Uterus (tissue), 4 donors: ENCODE data around the gene PLP2. TPM values are rescaled to one million over a fixed set of nuclear protein-coding genes. Genes with fewer than 3 reads are reported as not detected.
A peak's percentile ranks its signal among the peaks of the same experiment; 100 is the strongest.

ENCODE experiments used
- DNase-seq, 2 donors: peaks; one replicate each; pipeline ENCODE4 v3.0.0-alpha.2; 2019 to 2020
- H3K27ac ChIP-seq, 2 donors: fragments of 200-600 bp; sonication (generic); 1 replicate in 1 of 2; 2 replicates in 1 of 2; pipeline ENCODE4 v1.5.1; 2016 to 2018
- H3K27me3 ChIP-seq, 2 donors: fragments of 200-600 bp; sonication (generic); one replicate each; pipeline ENCODE4 v1.5.1; 2018 to 2019; ENCODE audit warnings: control low read depth in 1 of 2
- H3K36me3 ChIP-seq, 2 donors: fragments of 200-600 bp; sonication (generic); one replicate each; pipeline ENCODE4 v1.5.1; 2019; ENCODE audit warnings: control low read depth in 1 of 2
- H3K4me1 ChIP-seq, 2 donors: fragments of 200-600 bp; sonication (generic); one replicate each; pipeline ENCODE4 v1.5.1; 2018 to 2019; ENCODE audit warnings: control low read depth in 1 of 2
- H3K4me3 ChIP-seq, 2 donors: fragments of 200-600 bp; sonication (generic); 1 replicate in 1 of 2; 2 replicates in 1 of 2; pipeline ENCODE4 v1.5.1; 2018 to 2019; ENCODE audit warnings: mild to moderate bottlenecking in 1 of 2
- H3K9me3 ChIP-seq, 2 donors: fragments of 200-600 bp; sonication (generic); one replicate each; pipeline ENCODE4 v1.5.1; 2019; ENCODE audit warnings: control low read depth in 1 of 2
- CTCF ChIP-seq, 4 experiments: fragments of 200-600 bp in 2 of 4; fragments of 450-650 bp in 2 of 4; sonication (generic) in 2 of 4; IDR thresholded peaks; one replicate each; pipeline ENCODE4 v1.5.1; 2016 to 2019; ENCODE audit warnings: antibody characterized with exemption in 4 of 4, mild to moderate bottlenecking in 2 of 4, moderate library complexity in 1 of 4
- POLR2A ChIP-seq, 2 donors: fragments of 450-650 bp; IDR thresholded peaks; one replicate each; pipeline ENCODE4 v1.6.1; 2016; ENCODE audit warnings: antibody characterized with exemption in 2 of 2, mild to moderate bottlenecking in 1 of 2, moderate library complexity in 1 of 2
- intact Hi-C: fragments of 100-400 bp; cut with DNase I; formaldehyde crosslinking; loops from one replicate; pipeline ENCODE4 v1.15.1; 2023; ENCODE audit warnings: low total_unique reads
- total RNA-seq, 4 donors: library from RNA; depleted of rRNA in 3 of 4; stranded (reverse); fragments of >200 nt in 3 of 4; gene quantifications; one replicate each; pipeline versions ENCODE4 v1.1.0 to v1.2.4, GENCODE V29; 2014 to 2023
- donor health status: DM: yes; HTN: yes; CAD: no.

The PLP2 gene
- total RNA-seq, 4 donors from 2014 or later, result 2.6 to 171 (median 23.3) TPM

GRCh38 chrX:49177873-49178480 is 6.3 kb downstream of the PLP2 start:
- DNase-seq, result no peak
- Histone ChIP-seq H3K36me3 (no peaks in the 10 kb centered on the region), H3K27ac (no peak overlapping the region), H3K9me3 (no peaks in the 10 kb centered on the region), H3K27me3 (no peaks in the 10 kb centered on the region), H3K4me1 (no peaks in the 10 kb centered on the region), H3K4me3 (no peak overlapping the region)
- intact Hi-C loops, result no loop called here
- TF ChIP-seq POLR2A (IDR thresholded peaks at IDR 0.05) (no peak), CTCF (IDR thresholded peaks at IDR 0.05) (no peak)

DNA sequence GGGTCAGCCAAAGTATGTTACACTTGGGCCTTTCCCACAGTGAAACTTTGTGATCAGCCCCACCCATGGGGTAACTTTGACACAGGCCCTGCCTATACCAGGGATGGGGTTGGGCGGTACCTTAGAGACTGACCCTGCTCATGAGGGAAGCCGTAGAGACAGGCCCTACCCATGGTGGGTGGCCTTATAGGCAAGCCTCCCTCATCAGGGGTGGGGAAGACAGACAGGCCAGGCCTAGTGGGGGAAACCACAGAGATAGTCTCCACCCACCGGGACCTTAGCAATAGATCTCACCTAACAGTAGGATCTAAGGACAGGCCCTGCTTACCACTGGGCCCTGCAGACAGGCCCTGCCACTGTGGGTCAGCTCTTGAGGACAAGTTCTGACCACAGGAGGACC is 6.8 kb downstream of the PLP2 start:
- no peak for TF ChIP-seq POLR2A (IDR thresholded peaks at IDR 0.05)
- no peak for TF ChIP-seq CTCF (IDR thresholded peaks at IDR 0.05)
- Histone ChIP-seq H3K27ac (no peak overlapping the region), H3K4me3 (no peak overlapping the region), H3K36me3 (no peaks in the 10 kb centered on the region), H3K9me3 (no peaks in the 10 kb centered on the region), H3K27me3 (no peaks in the 10 kb centered on the region), H3K4me1 (no peaks in the 10 kb centered on the region)
- DNase-seq, result no peak
- intact Hi-C loops, result no loop called here

- H3K36me3 ChIP-seq, result no peaks in the 10 kb centered on the region
- H3K27ac ChIP-seq, result no peak overlapping the region
- no peak overlapping the region for H3K4me3 ChIP-seq
- H3K4me1 ChIP-seq, result no peaks in the 10 kb centered on the region
- no peak for TF ChIP-seq POLR2A (IDR thresholded peaks at IDR 0.05)
- no peak for TF ChIP-seq CTCF (IDR thresholded peaks at IDR 0.05)
- DNase-seq, result no peak
- no peaks in the 10 kb centered on the region for H3K9me3 ChIP-seq
- intact Hi-C loops, result no loop called here
- H3K27me3 ChIP-seq, result no peaks in the 10 kb centered on the region
These were observed 7.7 kb downstream of the PLP2 start for GRCh38 chrX:49179358-49179757.

GRCh38 chrX:49183701-49184281 is 12.1 kb downstream of the PLP2 start:
- intact Hi-C loops, result no loop called here
- no peaks in the 10 kb centered on the region for H3K27me3 ChIP-seq
- no peaks in the 10 kb centered on the region for H3K36me3 ChIP-seq
- TF ChIP-seq CTCF (IDR thresholded peaks at IDR 0.05) (no peak), POLR2A (IDR thresholded peaks at IDR 0.05) (no peak)
- H3K27ac ChIP-seq, result peak overlapping the region; percentile 76 to 88
- H3K9me3 ChIP-seq, result no peaks in the 10 kb centered on the region
- no peak for DNase-seq
- no peak overlapping the region for H3K4me3 ChIP-seq
- no peaks in the 10 kb centered on the region for H3K4me1 ChIP-seq
